Fibroblast of mammary gland (primary cell): ENCODE data around the gene MYBPC1.
A peak's percentile ranks its signal among the peaks of the same experiment; 100 is the strongest.

ENCODE experiments used
- DNase-seq: peaks from one replicate; pipeline ENCODE4 v3.0.0-alpha.2; 2010; ENCODE audit warnings: low read depth
- H3K4me3 ChIP-seq: 2 replicates; pipeline ENCODE4 v1.5.1; 2011; ENCODE audit warnings: low read depth, mild to moderate bottlenecking, low read length, moderate library complexity; ENCODE audit not compliant: control insufficient read depth
- CTCF ChIP-seq: conservative IDR thresholded peaks from 2 replicates; pipeline ENCODE4 v1.5.1; 2011; ENCODE audit warnings: low read depth, low read length, inconsistent platforms; ENCODE audit not compliant: control insufficient read depth, insufficient read depth

MYBPC1 gene

GRCh38 chr12:101609198-101609597 is 14.4 kb downstream of the MYBPC1 start:
- TF ChIP-seq CTCF, result no peak

GRCh38 chr12:101612160-101612916 is 17.6 kb downstream of the MYBPC1 start:
- no peak for TF ChIP-seq CTCF
- no peak overlapping the region for H3K4me3 ChIP-seq
- no peak for DNase-seq

More at GRCh38 chr12:101609198-101609597, 14.4 kb downstream of the MYBPC1 start:
- no peak for DNase-seq
- no peak overlapping the region for H3K4me3 ChIP-seq

GRCh38 chr12:101616027-101616494 is 21.3 kb downstream of the MYBPC1 start:
- DNase-seq, result peak; percentile 3

GRCh38 chr12:101619026-101619786 is 24.4 kb downstream of the MYBPC1 start:
- DNase-seq, result no peak
- no peak for TF ChIP-seq CTCF

More at GRCh38 chr12:101616027-101616494, 21.3 kb downstream of the MYBPC1 start:
- no peak overlapping the region for H3K4me3 ChIP-seq
- TF ChIP-seq CTCF, result no peak

GRCh38 chr12:101619858-101620761 is 25.3 kb downstream of the MYBPC1 start:
- no peak overlapping the region for H3K4me3 ChIP-seq
- TF ChIP-seq CTCF, result no peak
- DNase-seq, result no peak

More at GRCh38 chr12:101619026-101619786, 24.4 kb downstream of the MYBPC1 start:
- no peak overlapping the region for H3K4me3 ChIP-seq

GRCh38 chr12:101620762-101621133 is 26.0 kb downstream of the MYBPC1 start:
- no peak for DNase-seq
- no peak for TF ChIP-seq CTCF

More at GRCh38 chr12:101620762-101621133, 26.0 kb downstream of the MYBPC1 start:
- no peak overlapping the region for H3K4me3 ChIP-seq
